HL-60 (cell line): Measurements from ENCODE around the gene APH1B.

Source experiments
- CTCF ChIP-seq: IDR thresholded peaks from one replicate; pipeline ENCODE4 v1.5.1; 2011; ENCODE audit warnings: low read length, control low read depth, inconsistent platforms; ENCODE audit not compliant: insufficient read depth
- GABPA ChIP-seq: IDR thresholded peaks from 2 replicates; pipeline ENCODE4 v1.6.1; 2012; ENCODE audit warnings: low read depth
- POLR2AphosphoS5 ChIP-seq: IDR thresholded peaks from 2 replicates; pipeline ENCODE4 v1.6.1; 2012; ENCODE audit warnings: low read depth
- SPI1 ChIP-seq: IDR thresholded peaks from 2 replicates; pipeline ENCODE4 v1.6.1; 2012; ENCODE audit warnings: low read depth, mild to moderate bottlenecking, borderline replicate concordance
- TF ChIP-seq, protein P1 (sequence below): IDR thresholded peaks from 2 replicates; pipeline ENCODE4 v1.6.1; 2012; ENCODE audit warnings: low read depth; ENCODE audit not compliant: insufficient replicate concordance

DNA sequence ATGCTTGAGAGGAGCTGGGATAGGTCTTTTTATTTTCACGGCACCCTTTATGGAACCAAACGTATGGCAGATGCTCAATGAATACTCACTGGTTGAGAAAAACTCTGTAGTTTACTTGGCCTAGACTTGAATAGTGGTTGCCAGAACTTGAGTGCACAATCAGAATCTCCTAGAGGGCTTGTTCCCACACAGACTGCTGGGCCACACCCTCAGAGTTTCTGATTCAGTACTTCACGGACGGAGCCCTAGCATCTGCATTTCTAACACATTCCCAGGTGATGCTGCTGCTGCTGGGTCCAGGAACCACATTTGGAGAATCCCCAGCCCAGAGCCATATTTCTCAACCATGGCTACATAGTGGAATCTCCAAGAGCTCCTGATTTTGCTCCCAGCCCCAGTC is 79.7 kb downstream of the APH1B start:
- TF ChIP-seq CTCF (no peak), POLR2AphosphoS5 (no peak), GABPA (no peak), SPI1 (no peak)
- TF ChIP-seq, protein P1, sequence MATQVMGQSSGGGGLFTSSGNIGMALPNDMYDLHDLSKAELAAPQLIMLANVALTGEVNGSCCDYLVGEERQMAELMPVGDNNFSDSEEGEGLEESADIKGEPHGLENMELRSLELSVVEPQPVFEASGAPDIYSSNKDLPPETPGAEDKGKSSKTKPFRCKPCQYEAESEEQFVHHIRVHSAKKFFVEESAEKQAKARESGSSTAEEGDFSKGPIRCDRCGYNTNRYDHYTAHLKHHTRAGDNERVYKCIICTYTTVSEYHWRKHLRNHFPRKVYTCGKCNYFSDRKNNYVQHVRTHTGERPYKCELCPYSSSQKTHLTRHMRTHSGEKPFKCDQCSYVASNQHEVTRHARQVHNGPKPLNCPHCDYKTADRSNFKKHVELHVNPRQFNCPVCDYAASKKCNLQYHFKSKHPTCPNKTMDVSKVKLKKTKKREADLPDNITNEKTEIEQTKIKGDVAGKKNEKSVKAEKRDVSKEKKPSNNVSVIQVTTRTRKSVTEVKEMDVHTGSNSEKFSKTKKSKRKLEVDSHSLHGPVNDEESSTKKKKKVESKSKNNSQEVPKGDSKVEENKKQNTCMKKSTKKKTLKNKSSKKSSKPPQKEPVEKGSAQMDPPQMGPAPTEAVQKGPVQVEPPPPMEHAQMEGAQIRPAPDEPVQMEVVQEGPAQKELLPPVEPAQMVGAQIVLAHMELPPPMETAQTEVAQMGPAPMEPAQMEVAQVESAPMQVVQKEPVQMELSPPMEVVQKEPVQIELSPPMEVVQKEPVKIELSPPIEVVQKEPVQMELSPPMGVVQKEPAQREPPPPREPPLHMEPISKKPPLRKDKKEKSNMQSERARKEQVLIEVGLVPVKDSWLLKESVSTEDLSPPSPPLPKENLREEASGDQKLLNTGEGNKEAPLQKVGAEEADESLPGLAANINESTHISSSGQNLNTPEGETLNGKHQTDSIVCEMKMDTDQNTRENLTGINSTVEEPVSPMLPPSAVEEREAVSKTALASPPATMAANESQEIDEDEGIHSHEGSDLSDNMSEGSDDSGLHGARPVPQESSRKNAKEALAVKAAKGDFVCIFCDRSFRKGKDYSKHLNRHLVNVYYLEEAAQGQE = no peak
